SK-N-SH treated with all-trans-retinoic acid at 6 μM for 48 hours (cell line): ENCODE results near the gene MARS1.

Source experiments
- ATAC-seq: fragments of 200-7000 bp; cut with Tn5 transposase; 3 replicates; pipeline ENCODE4 v1.9.1; 2020; ENCODE audit warnings: mild to moderate bottlenecking, moderate library complexity
- BACH2 ChIP-seq: fragments of 250-450 bp; sonication (Bioruptor Pico); IDR thresholded peaks from 2 replicates; pipeline ENCODE4 v1.9.0; 2021; ENCODE audit warnings: mild to moderate bottlenecking, borderline replicate concordance
- CREB5 ChIP-seq: fragments of 250-450 bp; sonication (Bioruptor Pico); IDR thresholded peaks from 2 replicates; pipeline ENCODE4 v1.5.1; 2020; ENCODE audit warnings: low read depth, mild to moderate bottlenecking, moderate library complexity
- CSDC2 ChIP-seq: fragments of 250-450 bp; sonication (Bioruptor Pico); IDR thresholded peaks from 2 replicates; pipeline ENCODE4 v1.5.0; 2020; ENCODE audit warnings: mild to moderate bottlenecking, moderate library complexity
- CSRNP3 ChIP-seq: fragments of 250-450 bp; sonication (Bioruptor Pico); IDR thresholded peaks from 2 replicates; pipeline ENCODE4 v1.5.1; 2021; ENCODE audit warnings: mild to moderate bottlenecking, moderate library complexity
- ESRRG ChIP-seq: fragments of 250-450 bp; sonication (Bioruptor Pico); IDR thresholded peaks from 2 replicates; pipeline ENCODE4 v1.6.1; 2021; ENCODE audit warnings: mild to moderate bottlenecking
- GLIS3 ChIP-seq: fragments of 250-450 bp; sonication (Bioruptor Pico); IDR thresholded peaks from 2 replicates; pipeline ENCODE4 v1.5.0; 2020; ENCODE audit warnings: mild to moderate bottlenecking, moderate library complexity
- ISL1 ChIP-seq: fragments of 250-450 bp; sonication (Bioruptor Pico); IDR thresholded peaks from 2 replicates; pipeline ENCODE4 v2.1.2; 2022; ENCODE audit warnings: mild to moderate bottlenecking, moderate library complexity
- OSR1 ChIP-seq: fragments of 250-450 bp; sonication (Bioruptor Pico); IDR thresholded peaks from 2 replicates; pipeline ENCODE4 v1.8.0; 2022; ENCODE audit warnings: moderate library complexity, mild to moderate bottlenecking, inconsistent platforms
- PATZ1 ChIP-seq: fragments of 250-450 bp; sonication (Bioruptor Pico); IDR thresholded peaks from 2 replicates; pipeline ENCODE4 v1.8.0; 2020; ENCODE audit warnings: mild to moderate bottlenecking, moderate library complexity, borderline replicate concordance
- PPARA ChIP-seq: fragments of 250-450 bp; sonication (Bioruptor Pico); IDR thresholded peaks from 2 replicates; pipeline ENCODE4 v1.5.0; 2020; ENCODE audit warnings: mild to moderate bottlenecking, borderline replicate concordance
- RARB ChIP-seq: fragments of 250-450 bp; sonication (Bioruptor Pico); IDR thresholded peaks from 2 replicates; pipeline ENCODE4 v1.8.0; 2021; ENCODE audit warnings: mild to moderate bottlenecking, moderate library complexity
- SNAI2 ChIP-seq: fragments of 250-450 bp; sonication (Bioruptor Pico); IDR thresholded peaks from 2 replicates; pipeline ENCODE4 v1.5.0; 2020; ENCODE audit warnings: mild to moderate bottlenecking, moderate library complexity
- TCF4 ChIP-seq: fragments of 250-450 bp; sonication (Bioruptor Pico); IDR thresholded peaks from 2 replicates; pipeline ENCODE4 v1.8.0; 2021; ENCODE audit warnings: mild to moderate bottlenecking, moderate library complexity, borderline replicate concordance
- TOX ChIP-seq: fragments of 250-450 bp; sonication (Bioruptor Pico); IDR thresholded peaks from 2 replicates; pipeline ENCODE4 v1.8.0; 2021; ENCODE audit warnings: mild to moderate bottlenecking, moderate library complexity, borderline replicate concordance
- ZC3H10 ChIP-seq: fragments of 250-450 bp; sonication (Bioruptor Pico); IDR thresholded peaks from 2 replicates; pipeline ENCODE4 v1.5.1; 2021; ENCODE audit warnings: mild to moderate bottlenecking, moderate library complexity
- ZFP3 ChIP-seq: fragments of 250-450 bp; sonication (Bioruptor Pico); IDR thresholded peaks from 2 replicates; pipeline ENCODE4 v1.5.0; 2020; ENCODE audit warnings: mild to moderate bottlenecking, moderate library complexity
- ZFP30 ChIP-seq: fragments of 450-650 bp; formaldehyde crosslinking; IDR thresholded peaks from 2 replicates; pipeline ENCODE4 v1.5.0; 2022; ENCODE audit warnings: mild to moderate bottlenecking, moderate library complexity
- ZNF565 ChIP-seq: fragments of 450-650 bp; formaldehyde crosslinking; conservative IDR thresholded peaks from 2 replicates; pipeline ENCODE4 v1.5.0; 2020; ENCODE audit warnings: low read depth, mild to moderate bottlenecking, moderate library complexity
- ZNF70 ChIP-seq: fragments of 450-650 bp; formaldehyde crosslinking; IDR thresholded peaks from 2 replicates; pipeline ENCODE4 v1.5.0; 2020; ENCODE audit warnings: mild to moderate bottlenecking, moderate library complexity
- ZNF8 ChIP-seq: fragments of 450-650 bp; formaldehyde crosslinking; IDR thresholded peaks from 2 replicates; pipeline ENCODE4 v1.5.0; 2020; ENCODE audit warnings: mild to moderate bottlenecking, moderate library complexity
- TF ChIP-seq, protein P1 (sequence below): fragments of 250-450 bp; sonication (Bioruptor Pico); IDR thresholded peaks from 2 replicates; pipeline ENCODE4 v1.8.0; 2021; ENCODE audit warnings: low read depth, mild to moderate bottlenecking, moderate library complexity, borderline replicate concordance

Gene MARS1

DNA sequence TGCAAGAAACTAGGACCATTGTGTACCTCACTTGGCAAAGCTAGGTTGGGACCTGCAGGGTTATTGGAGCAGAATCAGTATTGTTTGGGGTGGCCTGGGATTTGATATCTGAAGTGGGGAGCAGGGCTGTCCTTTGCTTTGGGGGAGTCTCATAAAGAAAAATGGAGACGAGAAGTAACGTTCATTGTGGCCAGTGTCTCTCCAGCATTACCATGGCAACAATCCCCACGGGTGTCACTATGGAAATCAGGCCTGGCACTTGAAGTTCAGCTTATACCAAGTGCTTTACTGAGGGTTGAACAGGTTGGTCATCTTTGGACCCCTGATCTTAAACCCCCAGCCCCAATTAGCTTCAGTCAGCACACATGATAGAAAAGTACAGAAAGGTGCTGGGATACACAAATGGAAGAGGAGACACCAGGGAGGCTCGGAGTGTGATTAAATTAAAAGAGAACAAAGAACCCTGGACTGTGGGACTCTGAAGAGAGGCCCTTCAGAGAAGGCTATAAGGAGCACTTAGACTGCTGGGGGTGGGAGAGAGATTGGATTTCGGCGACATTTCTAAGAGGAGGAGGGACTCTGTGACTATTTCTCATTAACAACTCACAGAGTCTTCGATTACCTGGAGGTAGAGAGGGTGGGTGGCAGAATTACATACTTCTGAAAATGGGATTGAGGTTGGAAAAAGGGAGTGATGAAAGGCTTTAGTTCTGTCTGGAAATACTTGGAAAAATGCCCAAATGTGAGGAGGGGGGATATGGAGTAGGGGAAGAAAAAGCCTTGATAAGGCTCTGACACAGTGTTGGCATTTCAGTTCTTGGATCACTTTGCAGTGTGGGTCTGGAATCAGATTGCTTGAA, 65.7 kb downstream of the MARS1 start:
- TF ChIP-seq CSRNP3 (CRISPR knock-in tag): no peak
- TF ChIP-seq BACH2 (CRISPR knock-in tag): no peak
- no peak for TF ChIP-seq ESRRG (CRISPR knock-in tag)
- no peak for TF ChIP-seq TOX
- no peak for TF ChIP-seq CSDC2 (CRISPR knock-in tag)
- TF ChIP-seq SNAI2 (CRISPR knock-in tag): no peak
- TF ChIP-seq ZNF70 (CRISPR knock-in tag): no peak
- no peak for TF ChIP-seq OSR1 (CRISPR knock-in tag)
- no peak for TF ChIP-seq RARB (CRISPR knock-in tag)
- TF ChIP-seq, protein P1, sequence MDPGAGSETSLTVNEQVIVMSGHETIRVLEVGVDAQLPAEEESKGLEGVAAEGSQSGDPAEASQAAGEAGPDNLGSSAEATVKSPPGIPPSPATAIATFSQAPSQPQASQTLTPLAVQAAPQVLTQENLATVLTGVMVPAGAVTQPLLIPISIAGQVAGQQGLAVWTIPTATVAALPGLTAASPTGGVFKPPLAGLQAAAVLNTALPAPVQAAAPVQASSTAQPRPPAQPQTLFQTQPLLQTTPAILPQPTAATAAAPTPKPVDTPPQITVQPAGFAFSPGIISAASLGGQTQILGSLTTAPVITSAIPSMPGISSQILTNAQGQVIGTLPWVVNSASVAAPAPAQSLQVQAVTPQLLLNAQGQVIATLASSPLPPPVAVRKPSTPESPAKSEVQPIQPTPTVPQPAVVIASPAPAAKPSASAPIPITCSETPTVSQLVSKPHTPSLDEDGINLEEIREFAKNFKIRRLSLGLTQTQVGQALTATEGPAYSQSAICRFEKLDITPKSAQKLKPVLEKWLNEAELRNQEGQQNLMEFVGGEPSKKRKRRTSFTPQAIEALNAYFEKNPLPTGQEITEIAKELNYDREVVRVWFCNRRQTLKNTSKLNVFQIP (CRISPR knock-in tag): no peak
- no peak for TF ChIP-seq ZNF565 (CRISPR knock-in tag)
- no peak for TF ChIP-seq PATZ1 (CRISPR knock-in tag)
- no peak for TF ChIP-seq ZFP3
- no peak for TF ChIP-seq ISL1 (CRISPR knock-in tag)
- TF ChIP-seq ZNF8 (CRISPR knock-in tag): no peak
- ATAC-seq: no peak

- no peak for ATAC-seq
- TF ChIP-seq SNAI2 (CRISPR knock-in tag) (no peak), ESRRG (CRISPR knock-in tag) (no peak), CREB5 (no peak), GLIS3 (CRISPR knock-in tag) (no peak), ISL1 (CRISPR knock-in tag) (no peak)
- TF ChIP-seq, all 23 proteins: peak for 0
Observed at GRCh38 chr12:57554453-57554852, 66.6 kb downstream of the MARS1 start.

DNA sequence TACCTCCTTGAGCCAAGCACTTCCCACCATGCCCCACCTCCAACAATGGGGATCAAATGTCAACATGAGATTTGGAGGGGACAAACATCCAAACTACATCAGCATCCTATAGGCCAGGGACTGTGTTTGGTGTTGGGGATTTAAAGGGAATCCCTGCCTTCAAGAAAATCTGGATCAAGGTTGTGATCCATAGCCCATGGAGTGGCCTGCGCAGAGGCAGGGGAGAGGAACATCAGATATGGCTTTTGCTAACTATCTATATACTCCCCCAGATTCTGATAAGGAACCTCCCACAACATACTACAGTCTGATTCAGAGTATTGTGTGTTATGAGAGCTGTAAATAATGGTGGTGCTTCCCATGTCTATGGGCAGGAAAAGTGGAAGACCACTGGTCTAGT, 67.0 kb downstream of the MARS1 start:
- TF ChIP-seq RARB (CRISPR knock-in tag) (no peak), TCF4 (CRISPR knock-in tag) (no peak), ZNF8 (CRISPR knock-in tag) (no peak)
- ATAC-seq: no peak

DNA sequence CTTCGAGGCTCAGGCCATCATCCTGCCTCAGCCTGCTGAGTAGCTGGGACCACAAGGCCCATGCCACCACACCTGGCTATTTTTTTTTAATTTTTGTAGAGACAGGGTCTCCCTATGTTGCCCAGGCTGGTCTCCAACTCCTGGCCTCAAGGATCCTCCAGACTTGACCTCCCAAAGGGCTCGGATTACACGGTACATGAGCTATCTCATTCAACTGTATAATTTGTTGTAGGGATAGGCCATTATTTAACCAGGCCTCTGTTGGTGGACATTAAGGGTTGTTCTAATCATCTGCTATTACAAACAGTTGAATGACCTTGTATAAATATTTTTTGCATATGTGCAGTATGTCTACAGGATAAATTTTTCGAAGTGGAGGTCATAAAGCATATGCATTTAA, 71.0 kb downstream of the MARS1 start:
- no peak for ATAC-seq
- no peak for TF ChIP-seq OSR1 (CRISPR knock-in tag)
- no peak for TF ChIP-seq RARB (CRISPR knock-in tag)
- no peak for TF ChIP-seq ZFP3
- no peak for TF ChIP-seq TOX
- TF ChIP-seq ZFP30 (CRISPR knock-in tag): no peak
- no peak for TF ChIP-seq CSDC2 (CRISPR knock-in tag)
- TF ChIP-seq CSRNP3 (CRISPR knock-in tag): no peak
- no peak for TF ChIP-seq CREB5
- no peak for TF ChIP-seq ZNF8 (CRISPR knock-in tag)
- TF ChIP-seq ZNF565 (CRISPR knock-in tag): no peak
- no peak for TF ChIP-seq ZNF70 (CRISPR knock-in tag)
- no peak for TF ChIP-seq SNAI2 (CRISPR knock-in tag)
- TF ChIP-seq, protein P1 (CRISPR knock-in tag): no peak
- TF ChIP-seq ESRRG (CRISPR knock-in tag): no peak
- no peak for TF ChIP-seq TCF4 (CRISPR knock-in tag)
- no peak for TF ChIP-seq BACH2 (CRISPR knock-in tag)
- TF ChIP-seq ZC3H10 (CRISPR knock-in tag): no peak
- no peak for TF ChIP-seq PPARA (CRISPR knock-in tag)
- no peak for TF ChIP-seq GLIS3 (CRISPR knock-in tag)
